GM18867 (cell line): ENCODE results near the gene MFSD12.
"Not testable (repeated sequence)": the region's sequence is repeated elsewhere in the genome, so short reads cannot be mapped to it uniquely, and the experiment has no call there.

ENCODE experiments used
- ATAC-seq: cut with Tn5 transposase; IDR thresholded peaks from one replicate; pipeline ENCODE4 v1.9.1; 2021; ENCODE audit warnings: mild to moderate bottlenecking, moderate library complexity; ENCODE audit not compliant: unreplicated experiment

Gene MFSD12

GRCh38 chr19:3538965-3539755 is 18.2 kb downstream of the MFSD12 start, which contains the start of gene TEKTIP1:
Gene TEKTIP1, plus strand, starts transcription at chr19:3539174. Its CDS starts 4 bp downstream, at chr19:3539178.
- no peak for ATAC-seq

DNA sequence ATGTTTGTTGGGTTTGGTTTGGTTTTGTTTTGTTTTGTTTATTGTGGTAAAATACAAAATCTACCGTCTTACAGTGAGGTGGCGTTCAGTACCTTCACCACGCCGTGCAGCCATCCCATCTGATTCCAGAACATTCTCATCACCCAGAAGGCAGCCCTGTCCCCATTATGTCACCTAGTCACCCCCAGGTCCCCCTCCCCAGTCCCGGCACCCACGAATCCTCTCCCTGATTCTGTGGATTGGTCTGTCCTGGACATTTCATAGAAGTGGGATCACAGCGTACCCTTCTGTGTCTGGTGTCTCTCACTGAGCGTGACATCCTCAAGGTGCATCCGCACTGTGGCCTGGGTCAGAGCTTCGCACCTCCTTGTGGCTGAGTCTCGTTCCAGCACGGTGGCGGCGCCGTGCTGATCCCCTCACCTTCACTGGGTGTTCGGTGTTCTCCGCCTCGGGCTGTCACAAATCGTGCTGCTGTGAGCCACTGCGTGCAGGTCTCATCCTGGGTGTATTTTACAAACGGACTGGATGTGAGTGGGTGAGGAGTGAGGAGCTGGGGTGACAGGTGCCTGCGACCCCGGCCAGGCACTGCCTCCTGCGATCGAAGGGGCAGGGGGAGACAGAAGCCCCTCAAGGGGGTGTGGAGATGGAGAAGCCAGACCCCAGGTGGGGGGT is 19.0 kb downstream of the MFSD12 start:
- no peak for ATAC-seq

- ATAC-seq: no peak
Measured at GRCh38 chr19:3537438-3538240, 19.7 kb downstream of the MFSD12 start.

DNA sequence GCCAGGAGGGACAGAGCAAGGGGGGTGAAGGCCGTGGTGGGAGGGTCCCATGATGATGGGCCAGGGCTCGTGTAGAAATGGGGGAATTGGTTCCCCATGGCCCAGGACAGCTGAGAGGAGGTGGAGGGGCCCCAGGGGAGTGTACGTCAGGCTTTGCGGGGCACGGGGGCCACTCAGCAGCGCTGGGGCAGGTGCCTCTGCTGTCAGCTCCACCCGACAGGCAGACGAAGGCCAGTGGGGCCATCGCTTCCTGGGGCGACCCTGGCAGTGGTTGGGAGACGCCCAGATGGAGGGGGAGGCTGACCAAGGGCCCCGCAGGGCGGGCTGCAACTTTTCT is 20.3 kb downstream of the MFSD12 start:
- ATAC-seq: no peak

GRCh38 chr19:3536429-3537100 is 20.8 kb downstream of the MFSD12 start:
- no peak for ATAC-seq

GRCh38 chr19:3535981-3536380 is 21.4 kb downstream of the MFSD12 start:
- ATAC-seq: no peak

- ATAC-seq: no peak
Measured at GRCh38 chr19:3535563-3535965, 21.8 kb downstream of the MFSD12 start.

DNA sequence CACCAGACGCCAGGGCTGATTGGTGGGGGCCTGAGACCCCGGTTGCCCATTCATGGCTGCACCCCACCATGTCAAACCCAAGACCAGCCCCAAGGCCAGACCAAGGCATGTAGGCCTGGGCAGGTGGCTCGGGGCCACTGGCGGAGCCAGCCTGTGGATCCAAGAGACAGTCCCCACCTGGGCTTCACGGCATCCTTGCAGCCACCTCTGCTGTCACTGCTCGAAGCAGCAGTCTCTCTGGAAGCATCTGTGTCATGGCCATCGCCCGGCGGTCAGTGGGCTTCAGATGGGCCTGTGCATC is 22.2 kb downstream of the MFSD12 start:
- ATAC-seq: no peak

GRCh38 chr19:3534375-3535234 is 22.8 kb downstream of the MFSD12 start:
- no peak for ATAC-seq

DNA sequence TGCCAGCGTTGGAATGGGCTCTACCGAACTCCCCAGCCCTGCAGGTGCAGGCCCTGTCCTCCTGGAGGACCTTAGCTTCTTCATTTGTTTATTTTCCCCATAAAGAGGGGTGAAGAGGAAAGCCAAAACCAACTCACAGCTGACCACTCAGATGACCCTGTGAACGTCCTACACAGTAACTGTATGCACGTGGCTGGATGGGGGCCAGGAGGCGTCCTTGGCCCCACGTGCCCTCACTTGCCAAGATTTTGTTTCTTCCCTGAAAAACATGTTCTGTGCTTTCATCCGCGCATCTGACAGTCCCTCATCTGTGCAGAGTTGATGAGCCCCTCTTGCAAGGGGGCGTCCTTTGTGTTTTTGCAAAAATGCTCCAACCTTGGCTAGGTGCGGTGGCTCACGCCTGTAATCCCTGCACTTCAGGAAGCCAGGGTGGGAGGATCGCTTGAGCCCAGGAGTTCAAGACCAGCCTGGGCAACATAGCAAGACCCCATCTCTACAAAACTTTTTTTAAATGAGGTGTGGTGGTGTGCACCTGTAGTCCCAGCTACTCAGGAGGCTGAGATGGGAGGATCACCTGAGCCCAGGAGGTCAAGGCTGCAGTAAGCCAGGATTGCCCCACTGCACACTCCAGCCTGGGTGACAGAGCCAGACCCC is 23.7 kb downstream of the MFSD12 start:
- no peak for ATAC-seq

- no peak for ATAC-seq
Measured at GRCh38 chr19:3533033-3533432, 24.4 kb downstream of the MFSD12 start.

GRCh38 chr19:3532154-3532786 is 25.1 kb downstream of the MFSD12 start:
- no peak for ATAC-seq

DNA sequence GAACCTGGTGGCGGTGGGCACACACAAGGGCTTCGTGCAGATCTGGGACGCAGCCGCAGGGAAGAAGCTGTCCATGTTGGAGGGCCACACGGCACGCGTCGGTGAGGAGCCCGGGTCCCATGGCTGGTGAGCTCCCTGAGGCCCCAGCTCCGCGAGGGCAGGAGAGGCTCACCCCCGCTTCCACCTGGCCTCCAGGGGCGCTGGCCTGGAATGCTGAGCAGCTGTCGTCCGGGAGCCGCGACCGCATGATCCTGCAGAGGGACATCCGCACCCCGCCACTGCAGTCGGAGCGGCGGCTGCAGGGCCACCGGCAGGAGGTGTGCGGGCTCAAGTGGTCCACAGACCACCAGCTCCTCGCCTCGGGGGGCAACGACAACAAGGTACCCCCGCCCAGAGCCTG is 25.7 kb downstream of the MFSD12 start:
- no peak for ATAC-seq

GRCh38 chr19:3530389-3530788 is 27.0 kb downstream of the MFSD12 start:
- no peak for ATAC-seq

DNA sequence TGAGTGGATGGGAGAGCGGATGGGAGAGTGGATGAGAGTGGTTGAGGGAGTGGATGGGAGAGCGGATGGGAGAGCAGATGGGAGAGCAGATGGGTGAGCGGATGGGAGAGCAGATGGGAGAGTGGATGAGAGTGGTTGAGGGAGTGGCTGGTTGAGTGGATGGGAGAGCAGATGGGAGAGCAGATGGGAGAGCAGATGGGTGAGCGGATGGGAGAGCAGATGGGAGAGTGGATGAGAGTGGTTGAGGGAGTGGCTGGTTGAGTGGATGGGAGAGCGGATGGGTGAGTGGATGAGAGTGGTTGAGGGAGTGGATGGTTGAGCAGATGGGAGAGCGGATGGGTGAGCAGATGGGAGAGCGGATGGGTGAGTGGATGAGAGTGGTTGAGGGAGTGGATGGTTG is 28.1 kb downstream of the MFSD12 start:
- ATAC-seq: not testable (repeated sequence)

DNA sequence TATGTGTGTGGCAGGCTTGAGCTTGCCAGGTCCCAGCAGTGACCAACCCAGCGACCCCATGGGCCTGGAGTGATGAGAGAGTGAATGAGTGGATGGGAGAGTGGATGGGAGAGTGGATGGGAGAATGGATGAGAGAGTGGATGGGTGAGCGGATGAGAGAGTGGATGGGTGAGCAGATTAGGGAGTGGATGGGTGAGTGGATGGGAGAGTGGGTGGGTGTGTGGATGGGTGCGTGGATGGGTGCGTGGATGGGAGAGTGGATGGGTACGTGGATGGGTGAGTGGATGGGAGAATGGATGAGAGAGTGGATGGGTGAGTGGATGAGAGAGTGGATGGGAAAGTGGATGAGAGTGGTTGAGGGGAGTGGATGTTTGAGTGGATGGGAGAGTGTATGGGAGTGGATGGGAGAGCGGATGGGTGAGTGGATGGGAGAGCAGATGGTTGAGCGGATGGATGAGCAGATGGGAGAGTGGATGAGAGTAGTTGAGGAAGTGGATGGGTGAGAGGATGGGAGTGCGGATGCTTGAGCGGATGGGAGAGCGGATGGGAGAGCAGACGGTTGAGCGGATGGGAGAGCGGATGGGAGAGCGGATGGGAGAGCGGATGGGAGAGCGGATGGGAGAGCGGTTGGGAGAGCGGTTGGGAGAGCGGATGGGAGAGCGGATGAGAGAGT is 28.7 kb downstream of the MFSD12 start:
- ATAC-seq: no peak

DNA sequence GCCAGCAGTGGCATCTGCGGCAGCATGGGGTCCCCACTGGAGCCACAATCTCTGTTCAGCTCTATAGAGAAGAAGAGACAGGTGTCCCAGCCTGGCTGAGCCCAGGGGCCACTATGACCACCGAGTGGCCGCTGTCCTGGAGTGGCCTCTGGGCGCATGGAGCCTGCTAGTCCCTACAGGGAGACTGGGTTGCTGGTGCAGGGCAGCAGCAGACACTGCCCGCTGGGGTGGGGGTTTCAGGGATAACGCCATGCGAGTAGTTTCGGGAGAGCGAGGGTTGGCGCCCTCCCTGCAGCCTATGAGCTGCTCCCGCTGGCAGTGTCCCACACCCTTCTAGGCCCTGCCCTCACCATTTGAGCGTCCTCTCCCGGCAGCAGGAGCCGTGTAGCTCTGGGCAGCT is 29.3 kb downstream of the MFSD12 start:
- ATAC-seq: no peak

DNA sequence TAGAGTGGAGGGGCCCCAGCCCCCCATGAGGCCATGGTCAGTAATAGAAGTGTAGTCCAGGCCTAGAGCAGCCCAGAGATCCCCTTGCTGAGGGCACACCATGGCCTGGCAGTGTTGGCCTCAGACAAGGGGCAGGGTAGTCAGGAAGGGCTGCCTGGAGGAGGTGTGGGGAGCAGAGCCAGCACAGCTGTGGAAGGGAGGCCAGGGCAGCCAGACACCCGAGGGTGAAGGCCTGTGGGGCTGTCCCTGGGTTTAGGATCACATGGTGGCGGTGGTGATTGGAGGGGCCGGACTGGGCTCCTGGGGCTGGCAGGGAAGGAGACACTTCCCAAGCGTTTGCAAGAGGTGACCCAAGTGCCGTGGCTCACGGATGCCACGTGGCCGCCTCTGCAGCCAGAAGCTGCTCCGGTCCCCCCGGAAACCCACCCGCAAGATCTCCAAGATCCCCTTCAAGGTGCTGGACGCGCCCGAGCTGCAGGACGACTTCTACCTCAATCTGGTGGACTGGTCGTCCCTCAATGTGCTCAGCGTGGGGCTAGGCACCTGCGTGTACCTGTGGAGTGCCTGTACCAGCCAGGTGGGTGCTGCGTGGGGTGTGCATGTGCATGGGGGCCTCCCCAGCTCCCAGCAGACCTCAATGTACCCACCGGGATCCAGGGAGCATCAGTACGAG is 30.0 kb downstream of the MFSD12 start:
- ATAC-seq: no peak
